GM19467 (cell line): ENCODE measurements around the gene HOXB6.

Experiments
- ATAC-seq: cut with Tn5 transposase; IDR thresholded peaks from one replicate; pipeline ENCODE4 v1.9.1; 2021; ENCODE audit warnings: mild to moderate bottlenecking, moderate library complexity; ENCODE audit not compliant: unreplicated experiment

Gene HOXB6

DNA sequence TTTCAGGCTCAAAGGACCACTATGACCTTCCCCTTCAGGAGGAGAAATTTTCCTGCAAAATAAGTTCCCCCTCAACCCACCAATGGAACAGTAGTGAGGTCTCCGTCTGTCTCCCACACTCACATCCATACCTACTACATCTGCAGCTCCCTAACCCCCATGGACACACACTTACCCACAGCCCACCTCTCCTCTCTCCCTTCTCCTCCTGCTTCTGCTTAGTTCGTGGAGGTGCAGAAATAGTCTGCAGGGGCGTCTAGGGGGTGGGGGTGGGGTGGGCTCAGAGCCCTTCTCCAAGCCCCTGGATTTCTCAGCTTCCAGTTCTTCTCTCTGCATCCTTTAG is 35.6 kb downstream of the HOXB6 start:
- no peak for ATAC-seq

DNA sequence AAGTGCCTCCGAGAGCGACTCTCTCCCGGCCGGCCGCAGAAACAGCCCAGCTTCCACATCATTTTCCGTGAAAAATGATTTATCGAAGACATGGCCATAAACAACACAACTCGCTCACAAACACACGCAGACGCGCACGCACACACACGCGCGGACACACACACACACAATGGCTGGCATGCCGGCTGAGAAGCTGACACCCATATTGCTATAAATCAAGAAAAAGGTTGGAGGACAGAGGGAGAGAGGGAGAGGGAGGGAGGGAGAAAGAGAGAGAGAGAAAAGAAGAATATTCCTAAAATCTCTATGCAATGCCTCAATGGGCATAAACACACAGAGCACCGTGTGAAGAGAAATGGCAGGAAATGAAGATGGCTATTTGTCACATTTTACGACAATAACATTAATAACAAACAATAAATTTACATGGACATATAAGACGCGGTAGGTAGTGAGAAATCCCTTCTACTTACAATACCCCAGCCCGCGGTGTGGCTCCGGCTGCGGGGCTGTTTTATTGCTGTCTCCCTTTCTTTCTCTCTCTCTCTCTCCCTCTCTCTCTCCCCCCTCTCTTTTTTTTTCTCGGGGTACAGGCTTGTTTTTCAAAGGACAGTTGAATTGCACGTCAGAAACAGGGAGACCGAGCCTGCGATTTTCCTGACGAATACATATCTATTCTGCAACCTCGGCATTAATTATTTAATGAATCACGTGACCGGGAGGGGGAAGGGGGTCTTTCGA is 36.1 kb downstream of the HOXB6 start:
- no peak for ATAC-seq

- no peak for ATAC-seq
These were observed 37.0 kb downstream of the HOXB6 start for GRCh38 chr17:48567646-48568354.

DNA sequence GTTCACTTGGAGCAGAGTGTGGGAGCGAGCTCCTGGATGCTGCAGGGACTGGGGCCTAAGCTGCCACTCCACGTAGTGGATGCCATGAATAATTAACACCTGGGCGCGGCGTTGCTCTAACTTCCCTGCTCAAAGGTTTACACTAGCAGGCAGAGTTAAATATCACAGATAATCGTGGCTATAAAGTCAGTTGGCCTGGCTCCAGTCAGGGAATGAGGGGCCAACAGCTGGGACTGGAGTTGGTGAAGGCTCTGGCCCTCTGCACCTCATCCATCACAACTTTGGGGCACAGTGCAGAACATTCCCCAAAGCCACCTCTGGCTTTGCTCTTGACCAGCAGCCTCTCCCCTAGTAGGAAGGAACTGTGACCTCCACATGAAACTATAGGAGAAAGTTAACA is 37.6 kb downstream of the HOXB6 start:
- ATAC-seq: no peak

GRCh38 chr17:48566717-48567116 is 38.1 kb downstream of the HOXB6 start:
- no peak for ATAC-seq

- no peak for ATAC-seq
These were observed 38.7 kb downstream of the HOXB6 start for GRCh38 chr17:48565925-48566710.

- no peak for ATAC-seq
These were observed 39.7 kb downstream of the HOXB6 start for GRCh38 chr17:48565022-48565554.

GRCh38 chr17:48564188-48565021 is 40.4 kb downstream of the HOXB6 start:
- ATAC-seq: no peak

- ATAC-seq: no peak
These were observed 41.0 kb downstream of the HOXB6 start for GRCh38 chr17:48563867-48564187.

DNA sequence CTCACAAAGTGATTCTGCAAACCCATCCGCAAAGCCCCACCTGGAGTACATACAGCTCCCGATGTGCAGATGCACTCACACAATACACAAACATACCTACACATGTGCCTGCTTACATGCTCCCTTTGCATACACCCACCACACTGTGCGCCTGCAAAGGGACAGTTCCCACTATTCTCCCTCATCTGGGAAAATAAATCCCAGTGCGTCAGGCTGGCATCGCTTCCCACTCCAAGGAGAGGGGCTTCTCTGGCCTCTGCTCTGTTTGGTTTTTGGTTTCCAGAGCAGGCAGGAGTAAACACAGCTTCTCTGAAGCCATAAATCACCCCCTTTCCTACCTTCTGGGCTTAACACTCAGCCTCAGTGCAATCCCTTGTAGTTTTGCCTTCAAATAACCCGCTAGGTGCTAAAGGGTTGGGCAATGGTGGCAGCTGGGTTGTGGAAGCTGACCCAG is 41.4 kb downstream of the HOXB6 start:
- ATAC-seq: no peak

DNA sequence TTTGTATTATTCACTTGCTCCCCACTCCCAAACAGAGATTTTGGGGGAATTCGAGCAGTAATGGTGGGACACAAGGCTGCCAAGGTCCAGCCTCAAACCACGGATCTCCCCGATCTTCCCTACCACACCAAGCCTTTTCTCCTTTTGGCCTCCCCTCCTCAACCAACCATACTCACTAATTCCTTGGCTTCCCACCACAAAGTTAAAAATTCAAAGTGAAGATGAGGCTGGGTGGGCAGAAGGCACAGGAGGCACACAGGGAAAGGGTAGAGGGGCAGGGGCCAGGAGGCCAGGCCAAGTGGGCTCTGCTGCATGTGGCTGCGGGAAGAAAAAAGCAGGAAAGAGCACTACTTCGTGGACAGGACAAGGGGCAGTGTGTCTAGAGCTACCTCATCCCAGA is 41.9 kb downstream of the HOXB6 start:
- no peak for ATAC-seq

GRCh38 chr17:48561884-48562810 is 42.6 kb downstream of the HOXB6 start:
- ATAC-seq: peak; percentile 60

GRCh38 chr17:48559840-48560817 is 44.7 kb downstream of the HOXB6 start:
- no peak for ATAC-seq

DNA sequence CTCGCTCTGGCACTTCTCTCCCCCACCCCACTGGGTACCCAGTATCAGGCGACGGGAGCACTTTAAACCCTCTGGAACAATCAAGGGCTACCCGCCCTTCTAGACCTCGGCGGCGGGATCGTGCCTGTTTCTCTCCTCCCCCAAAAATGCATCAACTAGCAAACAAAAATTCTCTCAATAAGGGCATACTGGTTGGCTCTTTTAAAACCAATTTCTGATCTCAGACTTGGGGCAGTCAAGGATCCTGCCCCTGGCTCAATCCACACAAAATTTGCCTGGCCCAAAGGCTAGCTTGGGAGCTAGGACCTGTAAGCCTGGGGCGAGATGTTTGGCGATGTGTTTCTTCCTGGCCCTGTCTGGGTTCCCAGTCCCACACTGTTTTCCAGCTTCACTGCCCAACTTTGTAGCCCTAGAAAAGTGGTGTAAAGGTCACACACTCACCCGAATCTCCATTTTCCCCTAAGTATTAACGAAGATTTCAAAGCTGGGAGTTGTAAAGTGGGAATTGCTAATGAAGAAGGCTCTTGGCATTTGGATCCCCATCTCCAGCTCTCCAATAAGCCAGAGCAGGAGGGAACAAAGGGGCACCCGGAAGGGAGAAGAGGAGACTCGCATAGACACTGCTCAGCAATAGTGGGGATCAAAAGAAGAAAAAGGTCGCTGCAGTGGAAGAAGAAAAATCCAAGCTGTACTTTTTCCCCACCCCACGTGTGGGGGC is 45.5 kb downstream of the HOXB6 start:
- no peak for ATAC-seq

DNA sequence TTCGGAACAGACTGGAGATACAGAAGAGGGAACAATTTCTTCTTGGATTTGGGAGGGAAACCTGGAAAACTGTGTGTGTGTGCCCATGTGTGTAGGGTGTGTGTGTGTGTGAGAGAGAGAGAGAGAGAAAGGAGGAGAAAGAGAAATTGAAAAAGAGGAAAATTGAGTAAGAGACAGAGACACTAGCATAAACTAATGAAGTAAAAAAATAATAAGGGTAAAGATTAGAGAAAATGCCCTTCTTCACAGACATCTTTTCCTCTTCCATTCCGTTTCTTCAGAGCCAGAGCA is 46.0 kb downstream of the HOXB6 start:
- no peak for ATAC-seq

DNA sequence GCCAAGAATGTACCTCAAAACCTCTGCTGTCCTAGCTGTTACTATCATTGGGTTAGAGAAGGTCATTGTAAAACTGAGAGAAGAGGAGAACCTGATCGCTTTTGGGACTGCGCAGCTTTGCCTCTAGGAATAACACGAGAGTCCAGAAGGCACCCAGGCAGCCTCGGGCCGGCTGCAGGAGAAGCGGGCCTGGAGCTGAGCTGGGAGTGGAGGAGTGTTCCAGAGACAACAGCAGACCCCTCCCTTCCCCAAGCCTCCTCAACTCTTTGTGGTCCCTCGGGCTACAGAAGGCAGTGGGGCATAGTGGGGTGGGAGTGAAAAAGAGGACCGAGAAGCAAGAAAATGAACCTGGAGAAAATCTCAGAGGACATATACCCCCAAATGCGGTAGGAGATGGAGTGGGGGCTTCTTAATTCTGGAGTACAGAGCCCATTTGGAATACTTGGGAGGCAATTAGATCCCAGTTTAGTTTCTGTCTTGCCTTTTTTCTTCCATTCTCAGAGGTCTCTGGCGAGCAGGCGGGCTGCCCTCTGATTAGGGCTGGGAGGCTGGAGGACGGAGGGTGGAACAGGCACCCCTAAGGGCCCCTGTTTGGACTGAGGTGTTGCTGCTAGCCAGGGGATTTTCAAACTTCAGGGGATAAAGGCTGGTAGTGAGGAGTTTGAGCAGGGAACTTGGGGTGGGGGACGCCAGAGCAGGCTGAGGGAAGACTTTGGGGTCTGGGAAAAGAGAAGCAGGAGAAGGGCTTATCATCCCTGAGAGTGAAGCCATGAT is 46.5 kb downstream of the HOXB6 start:
- ATAC-seq: no peak
